Left lung (tissue), 10 donors: ENCODE measurements around the gene RTKN. TPM values are rescaled to one million over a fixed set of nuclear protein-coding genes. Genes with fewer than 3 reads are reported as not detected.

Experiments
- ATAC-seq: fragments of 200-7000 bp; cut with Tn5 transposase; one replicate; pipeline ENCODE4 v1.9.1; 2020; ENCODE audit warnings: moderate library complexity
- DNase-seq, 4 donors: peaks; one replicate each; pipeline ENCODE4 v3.0.0-alpha.2; 2013 to 2020
- H3K27ac ChIP-seq, 2 donors: fragments of 200-600 bp; sonication (generic) in 1 of 2; one replicate each; pipeline versions ENCODE4 v1.5.0 to v1.8.0; 2020 to 2021
- H3K27me3 ChIP-seq, 2 donors: fragments of 200-600 bp; sonication (generic) in 1 of 2; one replicate each; pipeline versions ENCODE4 v1.5.0 to v1.8.0; 2020 to 2021
- H3K36me3 ChIP-seq, 2 donors: fragments of 200-600 bp; sonication (generic) in 1 of 2; one replicate each; pipeline versions ENCODE4 v1.5.0 to v1.8.0; 2020 to 2021
- H3K4me1 ChIP-seq, 2 donors: fragments of 200-600 bp; one replicate each; pipeline ENCODE4 v1.8.0; 2021
- H3K4me3 ChIP-seq, 2 donors: fragments of 200-600 bp; sonication (generic) in 1 of 2; one replicate each; pipeline versions ENCODE4 v1.5.0 to v1.8.0; 2020 to 2021; ENCODE audit warnings: mild to moderate bottlenecking in 1 of 2
- H3K9me3 ChIP-seq, 2 donors: fragments of 200-600 bp; sonication (generic) in 1 of 2; one replicate each; pipeline versions ENCODE4 v1.5.0 to v1.8.0; 2020 to 2021
- CTCF ChIP-seq, 2 donors: fragments of 200-600 bp; sonication (generic) in 1 of 2; IDR thresholded peaks; one replicate each; pipeline versions ENCODE4 v1.5.0 to v1.8.0; 2021; ENCODE audit warnings: antibody characterized with exemption in 2 of 2
- intact Hi-C, 2 donors: fragments of 100-400 bp; cut with DNase I; formaldehyde crosslinking; loops; one replicate each; pipeline versions ENCODE4 v1.11.2 to v1.14.2; 2022
- polyA plus RNA-seq, 6 donors: library from polyadenylated mRNA; unstranded; fragments of 120-200 nt; gene quantifications; one replicate each; pipeline ENCODE4 v1.2.1, GENCODE V29; 2013; ENCODE audit not compliant: insufficient read length in 6 of 6
- total RNA-seq, 2 donors: library from RNA; stranded (reverse); fragmentation: NEBNext Ultra II Directional; extraction: Animal tissue kit (Norgen Biotek cat#: 25700); gene quantifications; one replicate each; pipeline ENCODE4 v1.2.1, GENCODE V29; 2021
- donor health status: DM: no; HTN: yes; CAD: no.
- donor health status: DM: no; HTN: no; CAD: no.

The RTKN gene
- total and polyA plus RNA-seq, 8 donors: 29.6 to 59.5 (median 51.0) TPM

- ATAC-seq: no peak
- Histone ChIP-seq H3K9me3 (no peaks in the 10 kb centered on the region), H3K4me3 (peak overlapping the region; percentile 47 to 50), H3K27me3 (peaks cover 5 to 57% of the 10 kb centered on the region in 2 donors), H3K27ac (peak overlapping the region in 1 of 2 donors; percentile 77), H3K36me3 (no peaks in the 10 kb centered on the region), H3K4me1 (peaks cover 5 to 40% of the 10 kb centered on the region in 2 donors)
- peak in 1 of 4 donors; percentile 34 for DNase-seq
- TF ChIP-seq CTCF (IDR thresholded peaks at IDR 0.05): no peak
- intact Hi-C loops: no loop called here
Measured at GRCh38 chr2:74439373-74439772, 2.4 kb downstream of the RTKN start.

- intact Hi-C loops: no loop called here
- ATAC-seq: no peak
- TF ChIP-seq CTCF (IDR thresholded peaks at IDR 0.05): no peak
Measured at GRCh38 chr2:74438248-74438647, 3.5 kb downstream of the RTKN start.

GRCh38 chr2:74436848-74437695 lies 4.7 kb downstream of the RTKN start:
- Histone ChIP-seq H3K4me3 (no peak overlapping the region), H3K4me1 (peaks cover 5 to 40% of the 10 kb centered on the region in 2 donors), H3K9me3 (no peaks in the 10 kb centered on the region), H3K27me3 (peaks cover 4 to 35% of the 10 kb centered on the region in 2 donors), H3K36me3 (peaks cover 0 to 3% of the 10 kb centered on the region in 2 donors), H3K27ac (no peak overlapping the region)
- no peak for TF ChIP-seq CTCF (IDR thresholded peaks at IDR 0.05)
- intact Hi-C loops: no loop called here
- no peak for DNase-seq
- no peak for ATAC-seq

More at GRCh38 chr2:74438248-74438647, 3.5 kb downstream of the RTKN start:
- H3K4me3 ChIP-seq: no peak overlapping the region
- DNase-seq: no peak
- H3K9me3 ChIP-seq: no peaks in the 10 kb centered on the region
- peaks cover 5 to 47% of the 10 kb centered on the region in 2 donors for H3K27me3 ChIP-seq
- H3K36me3 ChIP-seq: no peaks in the 10 kb centered on the region
- H3K27ac ChIP-seq: no peak overlapping the region
- peaks cover 5 to 40% of the 10 kb centered on the region in 2 donors for H3K4me1 ChIP-seq

GRCh38 chr2:74436111-74436805 lies 5.5 kb downstream of the RTKN start:
- DNase-seq (no peak), ATAC-seq (no peak)
- peaks cover 0 to 12% of the 10 kb centered on the region in 2 donors for H3K36me3 ChIP-seq
- H3K9me3 ChIP-seq: no peaks in the 10 kb centered on the region
- H3K27me3 ChIP-seq: peaks cover 0 to 27% of the 10 kb centered on the region in 2 donors
- no peak overlapping the region for H3K4me3 ChIP-seq
- peaks cover 5 to 32% of the 10 kb centered on the region in 2 donors for H3K4me1 ChIP-seq
- TF ChIP-seq CTCF (IDR thresholded peaks at IDR 0.05): no peak
- intact Hi-C loops: no loop called here
- H3K27ac ChIP-seq: no peak overlapping the region

- Histone ChIP-seq H3K27me3 (no peaks in the 10 kb centered on the region), H3K9me3 (no peaks in the 10 kb centered on the region), H3K4me3 (no peak overlapping the region), H3K27ac (no peak overlapping the region), H3K36me3 (peaks cover 0 to 66% of the 10 kb centered on the region in 2 donors), H3K4me1 (no peaks in the 10 kb centered on the region)
- ATAC-seq (no peak), DNase-seq (no peak)
- no peak for TF ChIP-seq CTCF (IDR thresholded peaks at IDR 0.05)
- intact Hi-C loops: no loop called here
Measured at GRCh38 chr2:74430502-74430901, 11.2 kb downstream of the RTKN start.
